Activated CD4-positive, alpha-beta T cell treated with anti-CD3 and anti-CD28 coated beads, Interleukin-2, amount 50 U/mL, for 48 hours (primary cell): Measurements from ENCODE around the gene POU3F3.

Source experiments
- DNase-seq, 2 experiments: peaks; one replicate each; pipeline ENCODE4 v3.0.0-alpha.2; 2020

Gene POU3F3

DNA sequence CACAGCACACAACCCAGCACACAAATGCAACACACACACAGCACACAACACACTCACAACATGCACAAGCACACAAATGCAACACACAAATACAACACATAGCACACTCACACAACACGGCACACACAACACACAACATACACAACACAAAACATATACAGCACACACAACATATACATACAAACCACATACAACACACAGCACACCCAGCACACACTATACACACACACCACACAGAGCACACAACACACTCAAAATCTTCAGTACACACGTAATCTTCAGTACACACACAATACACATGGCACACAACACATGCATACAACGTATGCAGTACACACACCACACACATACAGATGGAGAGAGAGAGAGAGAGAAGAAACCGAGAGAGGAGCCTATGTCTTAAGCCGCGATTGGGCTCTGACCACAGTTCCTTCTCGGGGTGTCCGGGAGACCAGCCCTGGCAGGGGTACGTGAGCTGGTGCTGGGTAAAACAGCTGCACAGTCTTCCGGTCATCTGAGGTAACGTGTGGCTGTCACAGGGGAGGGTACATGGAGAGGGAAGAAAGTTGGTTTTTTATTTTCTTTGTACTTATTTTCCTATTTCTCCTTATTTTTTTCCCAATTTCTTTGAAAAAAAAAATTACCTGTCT, 25.1 kb downstream of the POU3F3 start:
- no peak for DNase-seq

DNA sequence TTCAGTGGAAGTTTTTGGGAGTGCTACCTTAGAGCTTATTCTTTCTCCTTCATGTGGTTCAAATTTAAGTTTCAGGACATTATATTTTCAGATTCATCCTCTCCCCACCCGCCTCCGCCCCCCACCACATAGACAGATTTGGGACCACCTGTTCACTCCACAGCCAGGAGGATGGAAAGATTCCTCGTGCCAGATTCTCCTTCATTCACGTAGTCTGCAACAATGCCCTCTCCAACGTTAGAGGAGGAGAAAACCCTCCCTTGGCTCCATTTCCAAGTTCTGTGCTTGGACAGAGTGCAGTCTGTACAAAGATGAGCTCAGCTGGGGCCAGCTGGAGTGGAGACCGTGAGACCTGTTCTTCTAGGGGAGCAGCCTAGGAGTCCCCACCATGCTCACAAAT, 26.2 kb downstream of the POU3F3 start:
- DNase-seq, result no peak

DNA sequence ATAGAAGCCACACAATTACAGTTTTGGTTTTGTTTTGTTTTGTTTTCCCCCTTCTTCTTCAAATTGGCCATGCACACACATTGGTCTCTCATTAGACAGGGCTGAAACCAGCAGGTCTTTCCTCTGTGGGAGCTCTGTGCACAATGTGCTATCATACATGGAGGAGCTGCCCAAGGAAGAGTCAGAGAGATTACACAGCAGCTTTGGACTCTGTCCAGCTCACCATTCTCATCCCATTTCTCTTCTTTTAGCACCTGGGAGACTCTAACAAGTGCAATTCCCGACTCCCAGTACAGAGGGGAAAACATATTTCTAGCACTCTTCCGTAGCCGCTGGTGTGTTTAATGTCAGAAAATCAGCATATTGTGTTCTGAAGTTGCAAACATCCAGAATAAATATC, 29.4 kb downstream of the POU3F3 start:
- no peak for DNase-seq

- no peak for DNase-seq
These were observed 31.3 kb downstream of the POU3F3 start for GRCh38 chr2:104885119-104885782.

- no peak for DNase-seq
These were observed 33.8 kb downstream of the POU3F3 start for GRCh38 chr2:104887676-104888075.

DNA sequence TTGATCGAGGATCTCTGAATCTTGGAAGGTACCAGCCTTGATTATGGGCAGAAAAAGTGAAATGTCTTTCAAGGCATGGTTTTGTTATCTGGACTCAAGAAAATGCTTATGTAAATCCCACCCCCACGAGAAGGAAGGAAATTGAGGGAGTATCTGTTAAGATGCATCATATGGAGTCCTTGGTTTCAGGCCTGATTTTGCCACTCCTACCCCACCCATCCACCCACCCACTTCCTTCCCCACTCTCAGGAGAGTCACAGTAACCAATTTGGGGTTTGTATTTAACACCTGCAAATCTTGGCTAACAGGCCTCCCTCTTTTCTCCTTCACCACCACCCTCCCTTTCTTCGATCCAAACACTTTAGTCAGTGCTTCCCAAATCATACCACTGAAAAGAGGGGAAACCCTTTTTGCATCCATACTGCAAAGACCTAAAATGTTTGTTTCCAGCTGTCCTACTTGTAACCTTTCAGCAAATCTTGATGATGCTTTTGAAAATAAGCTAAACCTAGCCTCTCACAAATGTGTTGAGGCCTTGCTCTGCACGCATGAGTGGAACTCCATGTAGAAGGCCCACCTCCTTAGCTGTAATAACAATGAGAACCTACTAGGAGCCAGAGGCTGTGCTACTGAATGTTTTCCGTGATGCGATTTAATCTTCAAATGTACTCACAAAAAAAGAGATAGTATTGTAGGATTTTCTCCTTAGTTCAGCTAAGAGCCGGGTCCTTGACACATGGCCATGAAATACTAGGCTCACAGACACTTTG, 34.8 kb downstream of the POU3F3 start:
- DNase-seq, result no peak

DNA sequence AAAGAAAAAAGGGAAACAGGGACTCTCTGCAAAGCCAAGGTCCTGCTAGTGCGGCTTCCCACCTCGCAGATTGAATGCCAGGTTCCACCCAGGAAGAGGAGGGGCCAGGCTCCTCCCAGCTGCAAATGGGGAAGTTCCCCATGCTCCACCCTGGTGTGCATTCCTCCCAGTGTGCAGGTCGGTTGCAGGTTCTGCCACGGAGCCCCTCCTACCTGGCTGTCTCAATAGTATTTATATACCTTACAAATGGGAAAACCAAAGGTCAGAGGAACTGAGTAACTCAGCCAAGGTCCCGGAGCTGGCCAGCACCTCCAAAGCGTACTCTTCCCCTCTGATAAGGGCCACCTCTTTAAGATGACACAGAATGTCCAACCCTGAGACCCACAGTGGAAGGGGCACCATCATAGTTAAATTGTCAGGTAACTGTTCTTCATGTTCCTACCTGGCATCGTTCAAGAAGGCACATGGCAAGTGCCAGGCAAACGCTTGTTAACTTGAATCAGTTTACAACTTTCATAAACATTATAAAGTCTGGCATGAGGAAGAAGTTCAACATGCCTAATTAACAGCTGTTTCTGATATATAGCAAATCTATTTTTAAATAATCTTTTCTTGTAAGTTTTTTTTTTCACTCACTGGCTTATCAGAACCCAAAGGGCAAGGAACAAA, 35.5 kb downstream of the POU3F3 start:
- no peak for DNase-seq

DNA sequence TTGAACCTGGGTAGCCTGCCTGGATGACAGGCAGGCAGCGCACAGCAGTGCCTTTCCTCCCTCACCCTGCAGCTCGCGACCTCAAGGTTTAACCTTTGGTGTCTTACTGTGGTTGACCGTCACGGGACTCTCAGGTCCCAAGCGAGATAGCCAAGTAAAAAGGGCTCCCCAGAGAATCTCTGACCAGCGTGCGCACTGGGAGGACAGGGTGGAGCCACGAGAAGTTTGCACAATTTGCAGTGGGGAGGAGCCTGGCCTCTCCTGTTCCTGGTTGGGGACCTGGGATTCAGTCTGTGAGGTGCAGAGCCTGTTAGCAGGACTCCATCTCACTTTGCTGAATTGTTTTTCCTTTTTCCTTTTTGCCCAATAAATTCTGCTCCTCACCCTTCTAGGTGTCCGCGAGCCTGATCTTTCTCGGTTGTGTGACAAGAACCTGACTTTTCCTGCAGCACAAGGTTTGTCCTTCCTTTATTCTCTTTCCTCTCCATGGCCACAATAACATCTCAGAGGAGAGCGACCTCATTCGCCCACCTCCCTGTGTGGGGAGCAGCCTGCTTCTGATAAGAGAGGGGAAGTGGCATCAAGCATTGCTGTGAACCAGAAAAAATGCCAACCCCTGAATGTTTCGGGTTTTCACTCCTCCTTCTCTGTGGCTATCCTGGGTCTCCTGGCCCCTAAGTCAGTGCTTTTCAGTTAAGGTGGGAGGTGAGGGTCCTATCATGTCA, 36.2 kb downstream of the POU3F3 start:
- DNase-seq, result no peak

- DNase-seq, result no peak
These were observed 36.8 kb downstream of the POU3F3 start for GRCh38 chr2:104890685-104891069.

DNA sequence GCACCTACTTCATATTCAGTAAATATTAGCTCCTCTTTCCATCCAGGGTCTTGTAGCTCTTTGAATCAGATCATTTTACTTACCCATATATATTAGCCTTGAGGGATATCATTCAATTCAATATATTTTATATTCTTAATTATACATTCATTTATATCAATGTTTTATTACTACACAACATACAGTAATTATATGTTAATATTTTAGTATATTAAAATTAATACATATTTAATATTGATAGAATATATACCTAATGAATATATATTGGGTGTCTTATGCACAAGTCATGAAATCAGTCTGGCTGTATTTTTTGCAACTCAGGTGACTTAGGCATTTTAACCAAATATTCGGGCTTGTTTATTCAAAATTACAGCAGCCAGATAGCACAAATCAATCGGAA, 37.2 kb downstream of the POU3F3 start:
- DNase-seq, result no peak

GRCh38 chr2:104896446-104896845, 42.5 kb downstream of the POU3F3 start:
- no peak for DNase-seq

DNA sequence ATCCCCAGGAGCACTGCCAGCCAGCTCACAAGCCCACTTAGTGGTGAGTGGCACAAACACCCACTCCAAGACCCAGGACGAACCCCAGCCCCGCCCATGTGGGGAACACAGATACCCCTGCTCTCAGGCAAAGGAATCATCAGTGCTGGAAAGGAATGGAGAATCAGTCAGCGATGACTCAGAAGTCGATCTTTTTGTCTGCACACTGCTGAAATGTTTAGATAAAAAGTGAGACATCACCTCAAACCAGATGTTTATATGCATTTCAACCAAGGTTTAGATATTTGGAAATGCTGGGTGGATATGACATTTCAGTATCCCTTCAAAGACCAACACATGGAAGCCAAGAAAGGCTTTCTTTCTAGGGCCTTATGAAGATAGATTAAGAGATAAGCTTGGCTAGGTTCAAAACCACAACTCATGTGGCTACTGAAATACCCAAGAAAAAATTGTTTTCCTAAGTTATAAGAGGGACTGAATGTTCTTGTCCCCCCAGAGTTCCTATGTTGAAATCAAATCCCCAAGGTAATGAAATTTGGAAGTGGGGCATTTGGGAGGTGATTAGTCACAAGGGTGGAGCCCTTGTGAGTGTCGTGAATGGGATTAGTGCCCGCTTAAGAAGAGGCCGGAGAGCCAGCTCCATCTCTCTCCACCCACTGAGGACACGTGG, 43.7 kb downstream of the POU3F3 start:
- no peak for DNase-seq

- DNase-seq, result no peak
These were observed 46.7 kb downstream of the POU3F3 start for GRCh38 chr2:104900608-104901007.

DNA sequence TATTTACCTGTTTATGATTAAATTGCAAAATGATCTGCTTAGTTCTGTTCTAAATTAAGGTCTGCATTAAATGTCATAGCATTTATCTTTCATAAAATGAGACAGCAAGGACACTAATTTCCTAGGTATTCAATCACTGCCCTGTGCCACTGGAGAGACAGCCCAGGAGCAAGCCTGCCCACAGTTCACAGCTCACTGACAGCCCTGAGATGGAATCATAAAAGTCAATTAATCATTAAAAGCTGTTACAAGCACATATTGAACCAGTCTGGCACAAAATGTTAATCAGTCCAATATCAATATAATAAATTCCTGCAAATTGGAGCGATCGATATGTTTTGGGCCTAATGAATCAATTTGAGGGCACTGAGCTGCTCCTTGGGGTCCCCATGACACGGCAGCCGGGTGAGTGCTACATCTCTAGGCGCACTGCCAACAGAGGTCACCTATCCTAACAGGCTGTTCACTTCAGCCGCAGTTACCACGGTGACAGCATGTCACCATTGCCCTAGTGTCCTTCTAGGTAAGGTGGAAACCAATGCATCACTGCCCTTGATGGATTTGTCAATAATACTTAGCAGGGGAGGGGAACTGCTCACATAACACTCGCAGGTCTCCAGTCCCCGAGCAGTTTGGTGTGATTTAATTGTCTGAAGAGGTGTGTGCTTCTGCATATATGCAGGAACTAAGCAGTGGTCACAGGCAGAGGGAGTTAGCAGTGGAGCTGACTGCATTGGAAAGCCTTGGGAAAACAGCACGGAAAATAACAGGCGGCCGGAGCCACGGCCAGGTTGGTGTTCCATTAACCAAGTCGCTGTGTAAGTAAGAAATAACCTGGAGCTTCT, 47.3 kb downstream of the POU3F3 start:
- no peak for DNase-seq

- DNase-seq, result no peak
These were observed 48.4 kb downstream of the POU3F3 start for GRCh38 chr2:104902317-104902716.
